GM19043 (cell line): Measurements from ENCODE around the gene TMEM176A.
"Not testable (repeated sequence)": the region's sequence is repeated elsewhere in the genome, so short reads cannot be mapped to it uniquely, and the experiment has no call there.

Experiments
- ATAC-seq: cut with Tn5 transposase; IDR thresholded peaks from one replicate; pipeline ENCODE4 v1.9.1; 2021; ENCODE audit warnings: low read depth; ENCODE audit not compliant: unreplicated experiment

TMEM176A gene, protein sequence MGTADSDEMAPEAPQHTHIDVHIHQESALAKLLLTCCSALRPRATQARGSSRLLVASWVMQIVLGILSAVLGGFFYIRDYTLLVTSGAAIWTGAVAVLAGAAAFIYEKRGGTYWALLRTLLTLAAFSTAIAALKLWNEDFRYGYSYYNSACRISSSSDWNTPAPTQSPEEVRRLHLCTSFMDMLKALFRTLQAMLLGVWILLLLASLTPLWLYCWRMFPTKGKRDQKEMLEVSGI

DNA sequence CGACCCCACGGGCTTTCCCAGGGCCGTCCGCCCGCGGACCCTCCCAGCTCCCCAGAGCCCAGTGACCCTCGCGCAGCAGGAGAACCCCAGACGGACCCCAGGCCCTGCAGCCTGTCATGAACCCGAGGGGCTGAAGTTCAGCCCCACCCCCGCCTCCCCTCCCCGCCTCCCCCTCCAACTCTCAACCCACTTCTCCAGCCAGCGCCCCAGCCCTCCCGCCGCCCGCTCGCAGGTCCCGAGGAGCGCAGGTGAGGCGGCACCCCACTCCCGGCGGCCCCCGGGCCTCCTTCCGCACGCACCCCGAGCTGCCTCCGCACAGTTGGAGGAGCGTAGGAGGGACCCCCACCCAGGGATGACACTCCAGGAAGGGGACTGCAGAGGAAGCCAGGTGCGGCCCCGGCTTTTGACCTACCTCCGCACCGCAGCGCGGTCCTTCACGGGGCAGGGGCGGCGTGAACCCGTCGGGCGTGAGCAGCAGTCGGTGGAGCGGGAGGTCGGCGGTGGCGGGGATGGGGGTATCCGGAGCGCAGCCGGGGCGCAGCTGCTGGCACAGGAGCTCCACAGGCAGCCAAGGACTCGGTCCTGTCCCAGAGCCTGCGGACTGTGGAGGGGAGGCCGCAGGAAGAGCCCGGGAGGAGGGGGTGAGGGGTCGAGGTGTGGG, at the start of gene TMEM176A:
TMEM176A (plus strand) TSS at position 189 of the 661 bp plus-strand sequence. CDS start 782 bp downstream, outside the sequence.
- ATAC-seq = no peak

GRCh38 chr7:150751702-150752101, 48.9 kb upstream of the TMEM176A start:
- ATAC-seq = no peak

- no peak for ATAC-seq
Measured at GRCh38 chr7:150753239-150753638, 47.3 kb upstream of the TMEM176A start.

GRCh38 chr7:150753826-150754603, 46.6 kb upstream of the TMEM176A start:
- ATAC-seq = no peak

DNA sequence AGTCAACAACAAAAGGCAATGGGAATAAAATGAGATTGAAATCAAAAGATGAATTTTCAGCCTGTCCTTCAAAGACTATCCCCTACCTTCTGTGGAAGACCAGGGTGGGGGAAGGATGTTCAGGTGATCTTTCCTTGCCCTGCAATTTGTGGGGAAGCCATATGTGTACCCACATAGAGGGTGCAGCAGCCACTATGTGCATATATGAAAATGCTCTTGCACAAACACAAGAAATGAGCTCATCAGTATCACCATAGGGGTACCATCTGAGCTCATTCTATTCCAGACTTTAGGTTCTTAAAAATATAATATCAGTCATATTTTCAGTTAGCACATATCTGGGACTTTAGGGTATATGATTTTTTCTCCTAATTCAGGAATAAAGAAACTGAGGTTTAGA, 45.6 kb upstream of the TMEM176A start:
- no peak for ATAC-seq

DNA sequence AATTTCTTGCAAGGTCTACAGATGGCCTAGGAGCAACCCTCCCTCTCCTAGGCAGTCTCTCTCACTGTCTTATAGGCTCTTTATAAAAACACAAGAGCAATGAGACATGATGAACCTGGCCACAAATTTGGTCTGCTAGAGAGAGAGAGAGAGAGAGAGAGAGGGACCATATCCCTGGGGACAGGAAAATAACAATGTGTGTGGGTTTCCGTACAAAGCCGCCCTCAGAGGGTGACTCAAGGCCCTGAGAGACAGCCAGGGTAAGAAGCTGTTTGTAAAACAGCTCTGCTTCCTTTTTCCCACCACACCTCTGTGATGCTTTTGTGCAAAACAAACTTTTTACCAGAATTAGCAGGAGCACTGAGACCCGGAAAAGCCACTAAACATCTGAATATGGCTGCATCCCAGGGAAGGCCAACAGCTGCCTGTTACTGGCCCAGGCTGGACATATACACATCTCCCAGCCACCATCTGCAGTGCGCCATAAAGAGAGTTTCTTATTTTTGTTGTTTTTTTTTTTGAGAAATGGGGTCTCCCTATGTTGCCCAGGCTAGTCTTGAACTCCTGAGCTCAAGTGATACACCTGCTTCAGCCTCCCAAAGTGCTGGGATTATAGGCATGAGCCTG, 45.0 kb upstream of the TMEM176A start:
- no peak for ATAC-seq

GRCh38 chr7:150756166-150756565, 44.4 kb upstream of the TMEM176A start:
- ATAC-seq = no peak

DNA sequence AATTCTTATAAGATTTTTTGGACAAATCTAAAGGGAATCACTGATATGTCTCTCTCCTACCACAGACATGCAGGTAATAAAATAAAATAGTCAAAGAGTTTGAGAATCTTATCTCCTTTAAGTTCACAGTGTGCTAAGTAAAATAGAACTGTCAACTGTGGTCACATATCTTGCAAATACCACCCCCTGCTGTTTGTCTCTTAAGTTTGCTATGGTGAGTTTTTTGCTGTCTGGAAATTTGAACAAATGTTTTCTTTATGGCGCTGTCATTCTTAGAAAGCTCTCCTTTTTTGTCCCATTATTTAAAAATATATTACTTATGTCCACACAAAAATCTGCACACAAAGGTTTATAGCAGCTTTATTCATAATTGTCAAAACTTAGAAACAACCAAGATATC, 43.7 kb upstream of the TMEM176A start:
- no peak for ATAC-seq

GRCh38 chr7:150759479-150759878, 41.1 kb upstream of the TMEM176A start:
- no peak for ATAC-seq

DNA sequence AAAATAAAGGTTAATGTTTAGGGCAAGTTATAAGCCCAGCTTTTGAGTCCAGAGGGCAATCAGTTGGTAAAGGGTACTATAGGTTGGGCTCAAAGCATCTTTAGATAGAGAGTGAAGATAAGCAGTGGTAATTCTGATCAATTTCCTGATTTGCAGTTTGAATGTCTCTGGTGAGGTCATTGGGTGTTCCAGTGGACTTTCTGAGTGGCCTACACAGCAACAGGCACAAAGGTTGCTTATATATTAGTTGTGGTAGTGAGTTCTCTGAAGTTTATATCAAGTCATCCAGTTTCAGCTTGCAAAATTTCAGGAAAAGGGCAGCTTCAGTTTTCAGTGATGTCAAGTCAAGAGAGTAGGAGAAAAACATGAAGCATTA, 34.2 kb upstream of the TMEM176A start:
- ATAC-seq = no peak

- no peak for ATAC-seq
Measured at GRCh38 chr7:150769768-150770167, 30.8 kb upstream of the TMEM176A start.

- not testable (repeated sequence) for ATAC-seq
Measured at GRCh38 chr7:150774131-150774530, 26.4 kb upstream of the TMEM176A start.

- no peak for ATAC-seq
Measured at GRCh38 chr7:150778014-150778737, 22.4 kb upstream of the TMEM176A start.

DNA sequence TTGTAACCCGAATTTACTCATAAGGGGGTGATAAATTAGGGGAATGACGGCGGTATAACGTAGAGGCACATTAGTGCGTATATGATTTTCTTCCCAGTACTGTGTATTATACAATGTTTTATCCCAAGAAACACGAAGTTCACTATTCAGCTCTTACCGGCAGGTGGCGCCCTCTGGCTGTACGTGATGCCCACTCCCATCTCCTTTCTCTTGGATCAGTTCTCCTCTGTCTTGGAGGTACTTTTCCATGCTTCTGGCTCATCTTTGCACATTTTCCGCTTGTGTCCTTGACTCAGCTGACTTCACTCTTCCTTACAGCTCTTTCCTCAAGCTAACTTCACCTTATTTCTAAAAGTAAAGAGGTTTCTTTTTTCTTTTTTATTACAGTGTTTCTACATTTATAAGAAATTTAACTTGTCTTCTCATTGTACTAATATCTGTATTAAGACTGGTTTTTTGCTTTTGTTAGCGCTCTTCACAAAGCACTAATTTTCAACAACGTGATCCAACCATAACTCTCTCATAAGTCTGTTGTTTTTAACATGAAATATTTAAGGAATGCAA, 21.7 kb upstream of the TMEM176A start:
- no peak for ATAC-seq

DNA sequence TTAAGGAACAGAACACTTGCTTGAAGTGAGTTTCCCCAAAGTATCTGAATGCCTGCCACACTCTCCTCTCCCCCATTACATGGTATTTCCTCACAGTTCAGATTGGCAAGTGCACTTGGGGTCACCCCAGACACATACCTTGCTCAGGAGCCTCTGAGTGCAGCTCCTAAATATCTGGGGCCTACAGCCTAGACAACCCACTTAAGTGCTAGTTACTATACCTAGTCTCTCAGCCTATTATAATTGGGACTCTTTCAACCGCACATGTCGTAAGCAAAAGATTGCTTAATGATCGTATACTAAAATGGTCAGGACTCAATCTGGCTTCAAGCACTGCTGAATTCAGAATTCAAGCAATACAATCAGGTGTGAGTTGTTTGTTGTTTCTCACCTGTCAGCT, 20.3 kb upstream of the TMEM176A start:
- no peak for ATAC-seq

GRCh38 chr7:150781103-150781502, 19.5 kb upstream of the TMEM176A start:
- no peak for ATAC-seq

GRCh38 chr7:150781961-150782360, 18.6 kb upstream of the TMEM176A start:
- ATAC-seq = no peak

GRCh38 chr7:150784120-150784736, 16.3 kb upstream of the TMEM176A start:
- ATAC-seq = no peak

DNA sequence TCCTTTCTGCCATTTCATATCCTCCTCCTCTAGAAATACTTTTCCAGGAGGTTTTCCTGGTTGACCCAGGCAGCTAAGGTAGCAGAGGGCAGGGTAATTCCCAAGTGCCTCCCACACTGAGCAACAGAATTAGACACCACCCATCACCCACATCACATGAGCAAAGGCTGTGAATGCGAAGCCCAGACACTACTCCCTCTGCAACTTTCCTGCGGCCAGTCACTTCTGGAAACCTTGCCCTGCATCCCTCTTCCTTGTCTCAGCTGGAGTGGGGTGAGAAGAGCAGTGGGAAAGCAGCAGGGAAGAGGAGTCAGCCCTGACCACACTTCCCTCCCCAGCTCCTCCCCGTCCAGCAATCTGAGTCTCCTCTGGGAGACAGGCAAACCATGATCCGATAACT, 15.6 kb upstream of the TMEM176A start:
- no peak for ATAC-seq
